Measurements from ENCODE around the gene KATNAL2. TPM values are rescaled to one million over a fixed set of nuclear protein-coding genes. Genes with fewer than 3 reads are reported as not detected.

KATNAL2 gene
- total and polyA plus RNA-seq, 10 of the 15 experiments (the other 5 are each of a cell fraction or from before 2014, with no cell fraction given), result 0.20 to 2.4 (median 1.7) TPM

DNA sequence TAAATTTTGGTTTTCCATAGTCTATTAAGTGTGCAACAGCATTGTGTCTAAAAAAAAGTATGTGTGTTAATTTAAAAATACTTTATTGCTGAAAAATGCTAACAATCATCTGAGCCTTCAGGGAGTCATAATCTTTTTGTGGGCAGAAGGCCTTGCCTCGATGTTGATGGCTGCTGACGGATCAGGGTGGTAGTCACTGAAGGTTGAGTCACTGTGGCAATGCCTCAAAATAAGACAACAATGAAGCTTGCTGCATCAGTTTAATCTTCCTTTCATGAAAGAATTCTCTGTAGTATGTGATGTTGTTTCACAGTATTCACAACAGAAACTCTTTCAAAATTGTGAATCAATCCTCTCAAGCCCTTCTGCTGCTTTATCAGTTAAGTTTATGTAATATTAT is 201.6 kb downstream of the KATNAL2 start:
- Histone ChIP-seq H3K9me3 (replicated peaks; ENCODE audit: control insufficient read depth, insufficient read depth, low read length) (no peaks in the 10 kb centered on the region), H4K20me1 (ENCODE audit: control insufficient read depth, insufficient read depth) (no peaks in the 10 kb centered on the region), H3K27me3 (replicated peaks in 1 of 2; ENCODE audit: control insufficient read depth in 2 of 2, insufficient read depth in 2 of 2, low read length in 1 of 2) (no peaks in the 10 kb centered on the region), H3K79me2 (ENCODE audit: control insufficient read depth, insufficient read depth, low read length) (no peaks in the 10 kb centered on the region), H3K27ac (ENCODE audit: control insufficient read depth, insufficient read depth) (no peak overlapping the region), H3K36me3 (ENCODE audit: control insufficient read depth in 2 of 2, insufficient read depth in 2 of 2, low read length in 1 of 2) (no peaks in the 10 kb centered on the region; a peak in 1 of 4 replicates), H3K4me1 (ENCODE audit: control insufficient read depth, insufficient read depth, low read length) (peaks cover 11% of the 10 kb centered on the region), H3K4me2 (ENCODE audit: control insufficient read depth, insufficient read depth) (no peak overlapping the region), H3K9ac (ENCODE audit: control insufficient read depth, insufficient read depth, low read length) (no peak overlapping the region), H2AFZ (ENCODE audit: control insufficient read depth, low read depth, low read length) (no peak overlapping the region), H3K4me3 (no peak overlapping the region)
- in situ Hi-C loops (cut with MboI), result no loop called here
- no peak for FAIRE-seq
- WGBS (ENCODE audit: insufficient coverage, insufficient replicate concordance, low lambda C conversion rate, missing lambda C conversion rate), result 98% methylated on average over 2 of the region's 2 CpGs
- ATAC-seq, result no peak
- SMC1A ChIA-PET (ENCODE audit: uncharacterized antibody, unreplicated experiment), result interaction anchor here (0.6 kb wide), 1 partner anchor 80 kb away, joined by 4 read pairs; no protein-coding TSS in a partner anchor
- RAD21 ChIA-PET (ENCODE audit: unreplicated experiment), result no interaction called here
- DNase-seq (ENCODE audit: low read depth, low spot score), result no peak
- POLR2A ChIA-PET, result no interaction called here
- intact Hi-C loops (cut with micrococcal nuclease; ENCODE audit: unreplicated experiment), result no loop called here
- no TSS peak for BruUV-seq (replicated peaks)
- TF ChIP-seq YY1 (IDR thresholded peaks at IDR 0.05; ENCODE audit: low read depth, low read length) (no peak), E4F1 (IDR thresholded peaks at IDR 0.05; ENCODE audit: borderline replicate concordance, partially characterized antibody) (no peak), NFYB (IDR thresholded peaks at IDR 0.05; ENCODE audit: insufficient read depth, low read depth, low read length) (no peak), HCFC1 (IDR thresholded peaks at IDR 0.05; ENCODE audit: low read length) (no peak), POLR2AphosphoS5 (IDR thresholded peaks at IDR 0.05; ENCODE audit: low read length) (no peak), CREB1 (IDR thresholded peaks at IDR 0.05; ENCODE audit: low read depth) (no peak), CREM (IDR thresholded peaks at IDR 0.05; ENCODE audit: low read depth) (no peak), HDAC6 (IDR thresholded peaks at IDR 0.05; ENCODE audit: unreplicated experiment) (no peak), ZSCAN29 (IDR thresholded peaks at IDR 0.05) (no peak), POLR2A (IDR thresholded peaks at IDR 0.05; ENCODE audit: low read depth, low read length) (no peak), ZNF274 (IDR thresholded peaks at IDR 0.05; ENCODE audit: insufficient read depth, insufficient read length) (no peak), ZNF24 (IDR thresholded peaks at IDR 0.05) (no peak), SKIL (IDR thresholded peaks at IDR 0.05; ENCODE audit: low read depth, poor library complexity, severe bottlenecking) (no peak)
- TF ChIP-seq, protein P1, sequence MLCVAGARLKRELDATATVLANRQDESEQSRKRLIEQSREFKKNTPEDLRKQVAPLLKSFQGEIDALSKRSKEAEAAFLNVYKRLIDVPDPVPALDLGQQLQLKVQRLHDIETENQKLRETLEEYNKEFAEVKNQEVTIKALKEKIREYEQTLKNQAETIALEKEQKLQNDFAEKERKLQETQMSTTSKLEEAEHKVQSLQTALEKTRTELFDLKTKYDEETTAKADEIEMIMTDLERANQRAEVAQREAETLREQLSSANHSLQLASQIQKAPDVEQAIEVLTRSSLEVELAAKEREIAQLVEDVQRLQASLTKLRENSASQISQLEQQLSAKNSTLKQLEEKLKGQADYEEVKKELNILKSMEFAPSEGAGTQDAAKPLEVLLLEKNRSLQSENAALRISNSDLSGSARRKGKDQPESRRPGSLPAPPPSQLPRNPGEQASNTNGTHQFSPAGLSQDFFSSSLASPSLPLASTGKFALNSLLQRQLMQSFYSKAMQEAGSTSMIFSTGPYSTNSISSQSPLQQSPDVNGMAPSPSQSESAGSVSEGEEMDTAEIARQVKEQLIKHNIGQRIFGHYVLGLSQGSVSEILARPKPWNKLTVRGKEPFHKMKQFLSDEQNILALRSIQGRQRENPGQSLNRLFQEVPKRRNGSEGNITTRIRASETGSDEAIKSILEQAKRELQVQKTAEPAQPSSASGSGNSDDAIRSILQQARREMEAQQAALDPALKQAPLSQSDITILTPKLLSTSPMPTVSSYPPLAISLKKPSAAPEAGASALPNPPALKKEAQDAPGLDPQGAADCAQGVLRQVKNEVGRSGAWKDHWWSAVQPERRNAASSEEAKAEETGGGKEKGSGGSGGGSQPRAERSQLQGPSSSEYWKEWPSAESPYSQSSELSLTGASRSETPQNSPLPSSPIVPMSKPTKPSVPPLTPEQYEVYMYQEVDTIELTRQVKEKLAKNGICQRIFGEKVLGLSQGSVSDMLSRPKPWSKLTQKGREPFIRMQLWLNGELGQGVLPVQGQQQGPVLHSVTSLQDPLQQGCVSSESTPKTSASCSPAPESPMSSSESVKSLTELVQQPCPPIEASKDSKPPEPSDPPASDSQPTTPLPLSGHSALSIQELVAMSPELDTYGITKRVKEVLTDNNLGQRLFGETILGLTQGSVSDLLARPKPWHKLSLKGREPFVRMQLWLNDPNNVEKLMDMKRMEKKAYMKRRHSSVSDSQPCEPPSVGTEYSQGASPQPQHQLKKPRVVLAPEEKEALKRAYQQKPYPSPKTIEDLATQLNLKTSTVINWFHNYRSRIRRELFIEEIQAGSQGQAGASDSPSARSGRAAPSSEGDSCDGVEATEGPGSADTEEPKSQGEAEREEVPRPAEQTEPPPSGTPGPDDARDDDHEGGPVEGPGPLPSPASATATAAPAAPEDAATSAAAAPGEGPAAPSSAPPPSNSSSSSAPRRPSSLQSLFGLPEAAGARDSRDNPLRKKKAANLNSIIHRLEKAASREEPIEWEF (IDR thresholded peaks at IDR 0.05; ENCODE audit: insufficient replicate concordance, low read depth, low read length), result no peak
- CTCF ChIA-PET, result interaction anchor here (1.8 kb wide), 1 partner anchor 86 kb away, joined by 10 read pairs; no protein-coding TSS in a partner anchor
